GM12873 (cell line): Measurements from ENCODE around the gene ZNF501.

Experiments
- CTCF ChIP-seq: IDR thresholded peaks from 2 replicates; pipeline ENCODE4 v1.5.1; 2012; ENCODE audit warnings: low read depth, mild to moderate bottlenecking, moderate library complexity, low read length, control low read depth; ENCODE audit not compliant: insufficient read depth; ENCODE audit errors: missing control alignments

ZNF501 gene

GRCh38 chr3:44764248-44764647 lies 34.8 kb downstream of the ZNF501 start:
- no peak for TF ChIP-seq CTCF

- TF ChIP-seq CTCF = no peak
Measured at GRCh38 chr3:44771424-44772098, 42.1 kb downstream of the ZNF501 start.

GRCh38 chr3:44772099-44772442 lies 42.6 kb downstream of the ZNF501 start:
- no peak for TF ChIP-seq CTCF

GRCh38 chr3:44782891-44783290 lies 53.5 kb downstream of the ZNF501 start:
- TF ChIP-seq CTCF = no peak
